Upper lobe of right lung (tissue), 1 donor: ENCODE measurements around the gene PTGES3L. TPM values are rescaled to one million over a fixed set of nuclear protein-coding genes. Genes with fewer than 3 reads are reported as not detected.

Experiments used
- ATAC-seq: fragments of 200-7000 bp; cut with Tn5 transposase; one replicate; pipeline ENCODE4 v1.9.1; 2020; ENCODE audit warnings: mild to moderate bottlenecking, moderate library complexity
- DNase-seq: peaks from one replicate; pipeline ENCODE4 v3.0.0-alpha.2; 2020
- H3K27ac ChIP-seq: fragments of 200-600 bp; one replicate; pipeline ENCODE4 v1.8.0; 2022
- H3K27me3 ChIP-seq: fragments of 200-600 bp; one replicate; pipeline ENCODE4 v1.8.0; 2022; ENCODE audit warnings: mild to moderate bottlenecking
- H3K36me3 ChIP-seq: fragments of 200-600 bp; one replicate; pipeline ENCODE4 v1.8.0; 2022
- H3K4me1 ChIP-seq: fragments of 200-600 bp; one replicate; pipeline ENCODE4 v1.8.0; 2022
- H3K4me3 ChIP-seq: fragments of 200-600 bp; one replicate; pipeline ENCODE4 v1.8.0; 2022; ENCODE audit warnings: mild to moderate bottlenecking
- H3K9me3 ChIP-seq: fragments of 200-600 bp; one replicate; pipeline ENCODE4 v1.8.0; 2022
- CTCF ChIP-seq: fragments of 200-600 bp; IDR thresholded peaks from one replicate; pipeline ENCODE4 v1.8.0; 2022; ENCODE audit warnings: antibody characterized with exemption
- intact Hi-C: fragments of 100-400 bp; cut with DNase I; formaldehyde crosslinking; loops from one replicate; pipeline ENCODE4 v1.11.0; 2022
- total RNA-seq: library from RNA; stranded (reverse); fragmentation: NEBNext Ultra II Directional; extraction: Animal tissue kit (Norgen Biotek cat#: 25700); gene quantifications from one replicate; pipeline ENCODE4 v1.2.1, GENCODE V29; 2021
- donor health status: DM: no; HTN: yes; CAD: no; lungs with severe emphysema.

Gene PTGES3L
- total RNA-seq, 1 donor from 2014 or later = 0.38 TPM

GRCh38 chr17:42989726-42990652 is 10.1 kb upstream of the PTGES3L start:
- Histone ChIP-seq H3K9me3 (no peaks in the 10 kb centered on the region), H3K36me3 (peaks cover 84% of the 10 kb centered on the region), H3K4me1 (no peaks in the 10 kb centered on the region), H3K27ac (no peak overlapping the region), H3K4me3 (no peak overlapping the region), H3K27me3 (no peaks in the 10 kb centered on the region)
- intact Hi-C loops = no loop called here
- TF ChIP-seq CTCF = no peak
- DNase-seq (no peak), ATAC-seq (no peak)

- H3K27ac ChIP-seq = no peak overlapping the region
- ATAC-seq (no peak), DNase-seq (no peak)
- peaks cover 86% of the 10 kb centered on the region for H3K36me3 ChIP-seq
- TF ChIP-seq CTCF = no peak
- intact Hi-C loops = no loop called here
- H3K4me3 ChIP-seq = no peak overlapping the region
- no peaks in the 10 kb centered on the region for H3K27me3 ChIP-seq
- no peaks in the 10 kb centered on the region for H3K9me3 ChIP-seq
- H3K4me1 ChIP-seq = peaks cover 4% of the 10 kb centered on the region
These were observed 9.3 kb upstream of the PTGES3L start for GRCh38 chr17:42989141-42989540.

GRCh38 chr17:42985225-42985624 is 5.3 kb upstream of the PTGES3L start:
- H3K36me3 ChIP-seq = peaks cover 52% of the 10 kb centered on the region
- ATAC-seq = peak; percentile 66
- DNase-seq = no peak
- H3K27me3 ChIP-seq = no peaks in the 10 kb centered on the region
- H3K9me3 ChIP-seq = no peaks in the 10 kb centered on the region
- H3K27ac ChIP-seq = peak overlapping the region; percentile 32
- intact Hi-C loops = no loop called here
- no peak for TF ChIP-seq CTCF
- no peak overlapping the region for H3K4me3 ChIP-seq
- peaks cover 15% of the 10 kb centered on the region for H3K4me1 ChIP-seq

- ATAC-seq (no peak), DNase-seq (no peak)
- H3K4me1 ChIP-seq = peaks cover 23% of the 10 kb centered on the region
- intact Hi-C loops = no loop called here
- no peak for TF ChIP-seq CTCF
- H3K9me3 ChIP-seq = no peaks in the 10 kb centered on the region
- H3K27ac ChIP-seq = no peak overlapping the region
- H3K36me3 ChIP-seq = peaks cover 23% of the 10 kb centered on the region
- no peak overlapping the region for H3K4me3 ChIP-seq
- H3K27me3 ChIP-seq = no peaks in the 10 kb centered on the region
These were observed 2.4 kb upstream of the PTGES3L start for GRCh38 chr17:42982266-42982665.

- ATAC-seq = peak; percentile 80
- TF ChIP-seq CTCF = peak; percentile 14
These were observed 1.0 kb upstream of the PTGES3L start for GRCh38 chr17:42980766-42981397.

More at GRCh38 chr17:42980766-42981397, 1.0 kb upstream of the PTGES3L start:
- Histone ChIP-seq H3K9me3 (no peaks in the 10 kb centered on the region), H3K27ac (peak overlapping the region; percentile 83), H3K4me3 (peak overlapping the region; percentile 87), H3K36me3 (peaks cover 11% of the 10 kb centered on the region), H3K27me3 (no peaks in the 10 kb centered on the region), H3K4me1 (peaks cover 23% of the 10 kb centered on the region)
- DNase-seq = peak; percentile 79
- intact Hi-C loops = no loop called here
